Measurements from ENCODE around the gene ULK4. TPM values are rescaled to one million over a fixed set of nuclear protein-coding genes. Genes with fewer than 3 reads are reported as not detected.
"Not testable (repeated sequence)": the region's sequence is repeated elsewhere in the genome, so short reads cannot be mapped to it uniquely, and the experiment has no call there.

Gene ULK4
- polyA plus RNA-seq, 4 donors: 1.1 to 2.8 (median 1.8) TPM

- Histone ChIP-seq H3K9me3 (ENCODE audit: control insufficient read depth in 2 of 2, insufficient read depth in 1 of 2, low read depth in 1 of 2, low read length in 1 of 2) (no peaks in the 10 kb centered on the region), H3K4me1 (ENCODE audit: control insufficient read depth in 3 of 3, insufficient read depth in 2 of 3, low read depth in 1 of 3, low read length in 2 of 3) (no peaks in the 10 kb centered on the region), H3K36me3 (ENCODE audit: control insufficient read depth in 3 of 3, insufficient read depth in 2 of 3, low read depth in 1 of 3, low read length in 3 of 3) (no peaks in the 10 kb centered on the region), H3K4me3 (ENCODE audit: low read depth in 1 of 3, low read length in 3 of 3) (no peak overlapping the region), H3K27ac (ENCODE audit: low read depth in 1 of 3, low read length in 2 of 3) (no peak overlapping the region), H3K27me3 (ENCODE audit: control insufficient read depth in 3 of 3, insufficient read depth in 3 of 3, low read length in 3 of 3) (no peaks in the 10 kb centered on the region)
- DNase-seq: no peak
- no peak for FAIRE-seq
- 61 to 67% (median 66%) methylated on average over 3 of the region's 3 CpGs for WGBS, 3 donors
Observed at GRCh38 chr3:41819236-41819635, 142.7 kb downstream of the ULK4 start.

- 88 to 94% (median 89%) methylated on average over 8 of the region's 8 CpGs for WGBS, 3 donors
- Histone ChIP-seq H3K27ac (ENCODE audit: low read depth in 1 of 3, low read length in 2 of 3) (no peak overlapping the region), H3K36me3 (ENCODE audit: control insufficient read depth in 3 of 3, insufficient read depth in 2 of 3, low read depth in 1 of 3, low read length in 3 of 3) (no peaks in the 10 kb centered on the region), H3K27me3 (ENCODE audit: control insufficient read depth in 3 of 3, insufficient read depth in 3 of 3, low read length in 3 of 3) (no peaks in the 10 kb centered on the region), H3K4me3 (ENCODE audit: low read depth in 1 of 3, low read length in 3 of 3) (no peak overlapping the region), H3K4me1 (ENCODE audit: control insufficient read depth in 3 of 3, insufficient read depth in 2 of 3, low read depth in 1 of 3, low read length in 2 of 3) (no peaks in the 10 kb centered on the region), H3K9me3 (ENCODE audit: control insufficient read depth in 2 of 2, insufficient read depth in 1 of 2, low read depth in 1 of 2, low read length in 1 of 2) (no peaks in the 10 kb centered on the region)
- FAIRE-seq (no peak), DNase-seq (no peak)
Observed at GRCh38 chr3:41808618-41809017, 153.3 kb downstream of the ULK4 start.

- H3K9me3 ChIP-seq (ENCODE audit: control insufficient read depth in 2 of 2, insufficient read depth in 1 of 2, low read depth in 1 of 2, low read length in 1 of 2): no peaks in the 10 kb centered on the region
- 96 to 100% (median 97%) methylated on average over 1 of the region's 1 CpG for WGBS, 3 donors
- no peaks in the 10 kb centered on the region for H3K36me3 ChIP-seq (ENCODE audit: control insufficient read depth in 3 of 3, insufficient read depth in 2 of 3, low read depth in 1 of 3, low read length in 3 of 3)
- H3K4me1 ChIP-seq (ENCODE audit: control insufficient read depth in 3 of 3, insufficient read depth in 2 of 3, low read depth in 1 of 3, low read length in 2 of 3): no peaks in the 10 kb centered on the region
- DNase-seq (no peak), FAIRE-seq (no peak)
- no peak overlapping the region for H3K4me3 ChIP-seq (ENCODE audit: low read depth in 1 of 3, low read length in 3 of 3)
- no peak overlapping the region for H3K27ac ChIP-seq (ENCODE audit: low read depth in 1 of 3, low read length in 2 of 3)
- H3K27me3 ChIP-seq (ENCODE audit: control insufficient read depth in 3 of 3, insufficient read depth in 3 of 3, low read length in 3 of 3): no peaks in the 10 kb centered on the region
Observed at GRCh38 chr3:41808152-41808551, 153.8 kb downstream of the ULK4 start.

- Histone ChIP-seq H3K9me3 (ENCODE audit: control insufficient read depth in 2 of 2, insufficient read depth in 1 of 2, low read depth in 1 of 2, low read length in 1 of 2) (no peaks in the 10 kb centered on the region), H3K4me3 (ENCODE audit: low read depth in 1 of 3, low read length in 3 of 3) (no peak overlapping the region), H3K36me3 (ENCODE audit: control insufficient read depth in 3 of 3, insufficient read depth in 2 of 3, low read depth in 1 of 3, low read length in 3 of 3) (no peaks in the 10 kb centered on the region), H3K27me3 (ENCODE audit: control insufficient read depth in 3 of 3, insufficient read depth in 3 of 3, low read length in 3 of 3) (no peaks in the 10 kb centered on the region), H3K4me1 (ENCODE audit: control insufficient read depth in 3 of 3, insufficient read depth in 2 of 3, low read depth in 1 of 3, low read length in 2 of 3) (no peaks in the 10 kb centered on the region), H3K27ac (ENCODE audit: low read depth in 1 of 3, low read length in 2 of 3) (no peak overlapping the region)
- 76 to 80% (median 78%) methylated on average over 5 of the region's 5 CpGs for WGBS, 3 donors
- FAIRE-seq (no peak), DNase-seq (no peak)
Observed at GRCh38 chr3:41794748-41795589, 166.9 kb downstream of the ULK4 start.

- Histone ChIP-seq H3K27ac (ENCODE audit: low read depth in 1 of 3, low read length in 2 of 3) (no peak overlapping the region), H3K36me3 (ENCODE audit: control insufficient read depth in 3 of 3, insufficient read depth in 2 of 3, low read depth in 1 of 3, low read length in 3 of 3) (no peaks in the 10 kb centered on the region), H3K9me3 (ENCODE audit: control insufficient read depth in 2 of 2, insufficient read depth in 1 of 2, low read depth in 1 of 2, low read length in 1 of 2) (no peaks in the 10 kb centered on the region), H3K4me3 (ENCODE audit: low read depth in 1 of 3, low read length in 3 of 3) (no peak overlapping the region), H3K27me3 (ENCODE audit: control insufficient read depth in 3 of 3, insufficient read depth in 3 of 3, low read length in 3 of 3) (no peaks in the 10 kb centered on the region), H3K4me1 (ENCODE audit: control insufficient read depth in 3 of 3, insufficient read depth in 2 of 3, low read depth in 1 of 3, low read length in 2 of 3) (no peaks in the 10 kb centered on the region)
- 93 to 97% (median 96%) methylated on average over 7 of the region's 7 CpGs for WGBS, 3 donors
- DNase-seq (no peak), FAIRE-seq (no peak)
Observed at GRCh38 chr3:41792806-41793205, 169.1 kb downstream of the ULK4 start.

GRCh38 chr3:41769106-41769505 is 192.8 kb downstream of the ULK4 start:
- Histone ChIP-seq H3K36me3 (ENCODE audit: control insufficient read depth in 3 of 3, insufficient read depth in 2 of 3, low read depth in 1 of 3, low read length in 3 of 3) (no peaks in the 10 kb centered on the region), H3K27me3 (ENCODE audit: control insufficient read depth in 3 of 3, insufficient read depth in 3 of 3, low read length in 3 of 3) (no peaks in the 10 kb centered on the region), H3K27ac (ENCODE audit: low read depth in 1 of 3, low read length in 2 of 3) (no peak overlapping the region), H3K4me3 (ENCODE audit: low read depth in 1 of 3, low read length in 3 of 3) (no peak overlapping the region), H3K4me1 (ENCODE audit: control insufficient read depth in 3 of 3, insufficient read depth in 2 of 3, low read depth in 1 of 3, low read length in 2 of 3) (no peaks in the 10 kb centered on the region), H3K9me3 (ENCODE audit: control insufficient read depth in 2 of 2, insufficient read depth in 1 of 2, low read depth in 1 of 2, low read length in 1 of 2) (peaks cover 0 to 2% of the 10 kb centered on the region in 2 donors)
- 72 to 77% (median 72%) methylated on average over 2 of the region's 2 CpGs for WGBS, 3 donors
- FAIRE-seq (no peak), DNase-seq (no peak)

GRCh38 chr3:41768363-41768762 is 193.5 kb downstream of the ULK4 start:
- DNase-seq (no peak), FAIRE-seq (no peak)
- Histone ChIP-seq H3K27ac (ENCODE audit: low read depth in 1 of 3, low read length in 2 of 3) (no peak overlapping the region), H3K4me3 (ENCODE audit: low read depth in 1 of 3, low read length in 3 of 3) (no peak overlapping the region), H3K27me3 (ENCODE audit: control insufficient read depth in 3 of 3, insufficient read depth in 3 of 3, low read length in 3 of 3) (no peaks in the 10 kb centered on the region), H3K36me3 (ENCODE audit: control insufficient read depth in 3 of 3, insufficient read depth in 2 of 3, low read depth in 1 of 3, low read length in 3 of 3) (no peaks in the 10 kb centered on the region), H3K4me1 (ENCODE audit: control insufficient read depth in 3 of 3, insufficient read depth in 2 of 3, low read depth in 1 of 3, low read length in 2 of 3) (no peaks in the 10 kb centered on the region), H3K9me3 (ENCODE audit: control insufficient read depth in 2 of 2, insufficient read depth in 1 of 2, low read depth in 1 of 2, low read length in 1 of 2) (peaks cover 0 to 2% of the 10 kb centered on the region in 2 donors)
- 83 to 100% (median 87%) methylated on average over 1 of the region's 1 CpG for WGBS, 3 donors

- not testable (repeated sequence) for DNase-seq; H3K27me3 ChIP-seq (ENCODE audit: control insufficient read depth in 3 of 3, insufficient read depth in 3 of 3, low read length in 3 of 3); H3K4me3 ChIP-seq (ENCODE audit: low read depth in 1 of 3, low read length in 3 of 3); H3K36me3 ChIP-seq (ENCODE audit: control insufficient read depth in 3 of 3, insufficient read depth in 2 of 3, low read depth in 1 of 3, low read length in 3 of 3); H3K27ac ChIP-seq (ENCODE audit: low read depth in 1 of 3, low read length in 2 of 3); H3K4me1 ChIP-seq (ENCODE audit: control insufficient read depth in 3 of 3, insufficient read depth in 2 of 3, low read depth in 1 of 3, low read length in 2 of 3); H3K9me3 ChIP-seq (ENCODE audit: control insufficient read depth in 2 of 2, insufficient read depth in 1 of 2, low read depth in 1 of 2, low read length in 1 of 2); FAIRE-seq
- 90 to 95% (median 91%) methylated on average over 7 of the region's 7 CpGs for WGBS, 3 donors
Observed at GRCh38 chr3:41762867-41763266, 199.0 kb downstream of the ULK4 start.

- Histone ChIP-seq H3K27me3 (ENCODE audit: control insufficient read depth in 3 of 3, insufficient read depth in 3 of 3, low read length in 3 of 3) (no peaks in the 10 kb centered on the region), H3K27ac (ENCODE audit: low read depth in 1 of 3, low read length in 2 of 3) (no peak overlapping the region), H3K9me3 (ENCODE audit: control insufficient read depth in 2 of 2, insufficient read depth in 1 of 2, low read depth in 1 of 2, low read length in 1 of 2) (no peaks in the 10 kb centered on the region), H3K4me1 (ENCODE audit: control insufficient read depth in 3 of 3, insufficient read depth in 2 of 3, low read depth in 1 of 3, low read length in 2 of 3) (no peaks in the 10 kb centered on the region), H3K36me3 (ENCODE audit: control insufficient read depth in 3 of 3, insufficient read depth in 2 of 3, low read depth in 1 of 3, low read length in 3 of 3) (no peaks in the 10 kb centered on the region), H3K4me3 (ENCODE audit: low read depth in 1 of 3, low read length in 3 of 3) (no peak overlapping the region)
- DNase-seq (no peak), FAIRE-seq (no peak)
Observed at GRCh38 chr3:41753651-41754050, 208.3 kb downstream of the ULK4 start.
